GM19468 (cell line): Measurements from ENCODE around the gene CPNE4.
"Not testable (repeated sequence)": the region's sequence is repeated elsewhere in the genome, so short reads cannot be mapped to it uniquely, and the experiment has no call there.

Source experiments
- ATAC-seq: cut with Tn5 transposase; IDR thresholded peaks from one replicate; pipeline ENCODE4 v1.9.1; 2021; ENCODE audit warnings: mild to moderate bottlenecking, moderate library complexity, moderate number of reproducible peaks; ENCODE audit not compliant: unreplicated experiment; ENCODE audit errors: extremely low read depth

The CPNE4 gene

GRCh38 chr3:131892331-131892730, 142.5 kb downstream of the CPNE4 start:
- ATAC-seq = no peak

- not testable (repeated sequence) for ATAC-seq
Measured at GRCh38 chr3:131885871-131886270, 148.9 kb downstream of the CPNE4 start.

GRCh38 chr3:131883711-131884407, 151.0 kb downstream of the CPNE4 start:
- no peak for ATAC-seq

GRCh38 chr3:131883086-131883485, 151.7 kb downstream of the CPNE4 start:
- ATAC-seq = no peak

GRCh38 chr3:131881777-131882176, 153.0 kb downstream of the CPNE4 start:
- no peak for ATAC-seq

GRCh38 chr3:131880948-131881347, 153.9 kb downstream of the CPNE4 start:
- ATAC-seq = no peak

- no peak for ATAC-seq
Measured at GRCh38 chr3:131868203-131868602, 166.6 kb downstream of the CPNE4 start.

GRCh38 chr3:131856171-131856570, 178.6 kb downstream of the CPNE4 start:
- ATAC-seq = no peak

GRCh38 chr3:131850223-131850622, 184.6 kb downstream of the CPNE4 start:
- no peak for ATAC-seq

GRCh38 chr3:131849616-131850015, 185.2 kb downstream of the CPNE4 start:
- ATAC-seq = no peak

- no peak for ATAC-seq
Measured at GRCh38 chr3:131847966-131848510, 186.8 kb downstream of the CPNE4 start.

- no peak for ATAC-seq
Measured at GRCh38 chr3:131846296-131846924, 188.4 kb downstream of the CPNE4 start.

GRCh38 chr3:131843174-131843573, 191.6 kb downstream of the CPNE4 start:
- ATAC-seq = no peak

- ATAC-seq = no peak
Measured at GRCh38 chr3:131840156-131840797, 194.5 kb downstream of the CPNE4 start.

GRCh38 chr3:131835906-131836305, 198.9 kb downstream of the CPNE4 start:
- no peak for ATAC-seq

GRCh38 chr3:131831608-131832007, 203.2 kb downstream of the CPNE4 start:
- no peak for ATAC-seq

- no peak for ATAC-seq
Measured at GRCh38 chr3:131821191-131821762, 213.5 kb downstream of the CPNE4 start.

- no peak for ATAC-seq
Measured at GRCh38 chr3:131819381-131820055, 215.3 kb downstream of the CPNE4 start.

GRCh38 chr3:131812433-131812832, 222.4 kb downstream of the CPNE4 start:
- no peak for ATAC-seq

GRCh38 chr3:131811481-131811880, 223.3 kb downstream of the CPNE4 start:
- ATAC-seq = no peak
